ENCODE measurements around the gene COL16A1. TPM values are rescaled to one million over a fixed set of nuclear protein-coding genes. Genes with fewer than 3 reads are reported as not detected.

COL16A1 gene
- total RNA-seq, 2 experiments from 2014 or later = 0.34 TPM; not detected in 1

DNA sequence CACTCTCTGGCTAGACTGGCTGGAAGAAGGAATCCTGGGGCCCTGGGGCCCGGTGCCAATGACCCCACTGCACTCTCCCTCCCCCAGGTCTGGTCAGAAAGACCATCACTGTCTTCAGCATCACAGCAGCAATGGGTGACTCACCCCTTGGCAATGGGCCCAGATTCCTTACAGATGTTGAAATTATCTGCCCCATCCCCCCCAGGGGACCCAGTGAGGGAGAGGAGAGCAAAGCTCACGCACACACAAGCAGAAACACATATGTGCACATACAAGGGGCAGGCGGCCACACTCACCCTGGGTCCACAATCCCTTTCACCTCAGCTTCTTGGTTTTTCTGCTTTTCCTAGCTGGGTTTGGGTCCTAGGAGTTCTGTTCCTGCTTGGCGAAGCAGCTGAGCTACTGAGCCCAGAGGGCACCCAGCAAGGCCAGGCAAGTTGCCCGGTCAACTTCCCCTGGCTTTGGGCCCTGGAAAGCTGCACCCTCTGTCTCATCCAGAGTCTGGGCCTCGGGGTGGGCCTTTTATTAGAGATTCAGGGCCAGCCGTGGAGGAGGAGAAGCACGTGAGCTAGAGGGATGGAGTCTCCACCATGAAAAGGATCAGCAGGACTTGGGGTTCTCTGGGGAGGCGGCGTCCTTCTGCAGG, 2.6 kb downstream of the COL16A1 start:
- Mint-ChIP-seq H3K9me3 (no peaks in the 10 kb centered on the region), H3K27ac (no peak overlapping the region), H3K27me3 (peaks cover 21% of the 10 kb centered on the region), H3K4me3 (no peak overlapping the region), H3K36me3 (ENCODE audit: low read depth) (no peaks in the 10 kb centered on the region), H3K4me1 (ENCODE audit: low read depth) (peaks cover 34% of the 10 kb centered on the region)
- ATAC-seq = no peak
- ChIA-PET POLR2A (interaction anchor here (1.0 to 1.6 kb wide), 2 partner anchors 44 to 57 kb away, joined by 3 to 4 read pairs; no protein-coding TSS in a partner anchor), CTCF (interaction anchor here (1.3 to 5.9 kb wide), 4 partner anchors 13 to 48 kb away, joined by 3 to 51 read pairs (median 6); no protein-coding TSS in a partner anchor)
- peak; percentile 76 for DNase-seq
- intact Hi-C loops (cut with micrococcal nuclease) = loop anchor here (5.0 kb wide), 1 partner anchor 39 kb away; no protein-coding TSS in a partner anchor
- no peak for TF ChIP-seq CTCF (IDR thresholded peaks at IDR 0.05)

- ATAC-seq (no peak), DNase-seq (no peak)
- Mint-ChIP-seq H3K4me3 (no peak overlapping the region), H3K27me3 (peaks cover 15% of the 10 kb centered on the region), H3K36me3 (ENCODE audit: low read depth) (no peaks in the 10 kb centered on the region), H3K9me3 (no peaks in the 10 kb centered on the region), H3K27ac (no peak overlapping the region), H3K4me1 (ENCODE audit: low read depth) (peaks cover 29% of the 10 kb centered on the region)
- TF ChIP-seq CTCF (IDR thresholded peaks at IDR 0.05) = no peak
- intact Hi-C loops (cut with micrococcal nuclease) = loop anchor here (5.0 kb wide), 1 partner anchor 38 kb away; no protein-coding TSS in a partner anchor
- POLR2A ChIA-PET = interaction anchor here (1.0 to 1.6 kb wide), 2 partner anchors 44 to 57 kb away, joined by 3 to 4 read pairs; no protein-coding TSS in a partner anchor
- CTCF ChIA-PET = interaction anchor here (1.3 to 5.9 kb wide), 5 partner anchors 14 to 89 kb away, joined by 3 to 51 read pairs (median 5); no protein-coding TSS in a partner anchor
Observed at GRCh38 chr1:31700468-31701090, 3.2 kb downstream of the COL16A1 start.

- Mint-ChIP-seq H3K36me3 (ENCODE audit: low read depth) (no peaks in the 10 kb centered on the region), H3K27me3 (peaks cover 8% of the 10 kb centered on the region), H3K9me3 (no peaks in the 10 kb centered on the region), H3K27ac (no peak overlapping the region), H3K4me1 (ENCODE audit: low read depth) (peaks cover 17% of the 10 kb centered on the region), H3K4me3 (no peak overlapping the region)
- ChIA-PET CTCF (interaction anchor here (1.3 kb wide), 1 partner anchor 90 kb away, joined by 3 read pairs; no protein-coding TSS in a partner anchor), POLR2A (no interaction called here)
- intact Hi-C loops (cut with micrococcal nuclease) = no loop called here
- no peak for ATAC-seq
- TF ChIP-seq CTCF (IDR thresholded peaks at IDR 0.05) = no peak
- peak; percentile 51 for DNase-seq
Observed at GRCh38 chr1:31699341-31699891, 4.4 kb downstream of the COL16A1 start.

- Mint-ChIP-seq H3K9me3 (no peaks in the 10 kb centered on the region), H3K36me3 (ENCODE audit: low read depth) (no peaks in the 10 kb centered on the region), H3K27ac (no peak overlapping the region), H3K4me3 (no peak overlapping the region), H3K27me3 (no peaks in the 10 kb centered on the region), H3K4me1 (ENCODE audit: low read depth) (peaks cover 16% of the 10 kb centered on the region)
- no peak for ATAC-seq
- ChIA-PET CTCF (interaction anchor here (0.6 to 1.4 kb wide), 3 partner anchors 10 to 134 kb away, joined by 3 to 4 read pairs (median 4); no protein-coding TSS in a partner anchor), POLR2A (no interaction called here)
- no peak for TF ChIP-seq CTCF (IDR thresholded peaks at IDR 0.05)
- no peak for DNase-seq
- intact Hi-C loops (cut with micrococcal nuclease) = no loop called here
Observed at GRCh38 chr1:31697369-31697984, 6.3 kb downstream of the COL16A1 start.

Measured in activated CD8-positive, alpha-beta T cell treated with anti-CD3 and anti-CD28 coated beads for 36 hours (primary cell).